Measurements from ENCODE around the gene TRIM46. TPM values are rescaled to one million over a fixed set of nuclear protein-coding genes. Genes with fewer than 3 reads are reported as not detected.
A peak's percentile ranks its signal among the peaks of the same experiment; 100 is the strongest.

Gene TRIM46
- total and polyA plus RNA-seq, 9 of the 15 experiments (the other 6 are each of a cell fraction or from before 2014, with no cell fraction given): 0.05 to 0.60 (median 0.16) TPM; not detected in 3

DNA sequence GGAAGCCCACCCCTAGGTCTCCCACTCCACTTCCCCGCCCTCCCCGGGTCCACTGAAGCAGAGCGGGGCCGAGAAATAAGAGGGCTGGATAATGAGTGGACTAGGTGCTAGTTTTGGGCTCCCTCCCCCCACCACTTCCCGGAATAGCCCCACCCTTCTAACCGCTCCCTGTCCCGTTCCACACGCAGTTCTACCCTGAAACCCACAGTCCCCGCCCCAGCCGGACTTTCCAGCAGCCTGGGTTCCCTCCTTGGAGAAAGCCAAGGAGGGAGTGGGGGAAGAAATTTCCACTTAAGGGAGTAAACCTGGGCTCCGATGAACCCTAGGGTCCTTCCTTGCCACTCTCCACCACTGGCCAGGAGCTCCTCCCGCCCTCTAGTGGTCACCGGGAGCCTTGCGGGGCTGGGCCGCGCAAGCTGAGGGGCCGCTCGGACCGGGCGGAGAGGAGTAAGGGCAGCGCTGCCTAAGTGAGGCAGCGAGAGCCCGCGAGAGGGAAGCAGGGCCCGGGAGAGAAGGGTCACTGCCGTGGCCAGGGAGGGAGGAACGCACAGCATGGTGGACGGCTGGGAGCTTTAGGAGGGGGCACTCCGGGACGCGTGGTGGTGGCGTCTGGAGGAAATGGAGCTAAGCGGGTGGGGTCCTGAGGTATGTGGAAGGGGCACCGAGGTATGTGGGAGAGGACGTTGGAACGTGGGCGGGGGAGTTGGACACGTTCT lies 19.8 kb downstream of the TRIM46 start (continued):
- TF ChIP-seq, protein P1, sequence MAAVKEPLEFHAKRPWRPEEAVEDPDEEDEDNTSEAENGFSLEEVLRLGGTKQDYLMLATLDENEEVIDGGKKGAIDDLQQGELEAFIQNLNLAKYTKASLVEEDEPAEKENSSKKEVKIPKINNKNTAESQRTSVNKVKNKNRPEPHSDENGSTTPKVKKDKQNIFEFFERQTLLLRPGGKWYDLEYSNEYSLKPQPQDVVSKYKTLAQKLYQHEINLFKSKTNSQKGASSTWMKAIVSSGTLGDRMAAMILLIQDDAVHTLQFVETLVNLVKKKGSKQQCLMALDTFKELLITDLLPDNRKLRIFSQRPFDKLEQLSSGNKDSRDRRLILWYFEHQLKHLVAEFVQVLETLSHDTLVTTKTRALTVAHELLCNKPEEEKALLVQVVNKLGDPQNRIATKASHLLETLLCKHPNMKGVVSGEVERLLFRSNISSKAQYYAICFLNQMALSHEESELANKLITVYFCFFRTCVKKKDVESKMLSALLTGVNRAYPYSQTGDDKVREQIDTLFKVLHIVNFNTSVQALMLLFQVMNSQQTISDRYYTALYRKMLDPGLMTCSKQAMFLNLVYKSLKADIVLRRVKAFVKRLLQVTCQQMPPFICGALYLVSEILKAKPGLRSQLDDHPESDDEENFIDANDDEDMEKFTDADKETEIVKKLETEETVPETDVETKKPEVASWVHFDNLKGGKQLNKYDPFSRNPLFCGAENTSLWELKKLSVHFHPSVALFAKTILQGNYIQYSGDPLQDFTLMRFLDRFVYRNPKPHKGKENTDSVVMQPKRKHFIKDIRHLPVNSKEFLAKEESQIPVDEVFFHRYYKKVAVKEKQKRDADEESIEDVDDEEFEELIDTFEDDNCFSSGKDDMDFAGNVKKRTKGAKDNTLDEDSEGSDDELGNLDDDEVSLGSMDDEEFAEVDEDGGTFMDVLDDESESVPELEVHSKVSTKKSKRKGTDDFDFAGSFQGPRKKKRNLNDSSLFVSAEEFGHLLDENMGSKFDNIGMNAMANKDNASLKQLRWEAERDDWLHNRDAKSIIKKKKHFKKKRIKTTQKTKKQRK (IDR thresholded peaks at IDR 0.05; ENCODE audit: borderline replicate concordance, low read depth, low read length): no peak
- TF ChIP-seq ZNF239 (CRISPR knock-in tag; IDR thresholded peaks at IDR 0.05) (no peak), TCF3 (CRISPR knock-in tag; IDR thresholded peaks at IDR 0.05) (peak; percentile 34), ZFP36 (IDR thresholded peaks at IDR 0.05; ENCODE audit: low read depth, low read length, partially characterized antibody) (no peak), SRF (CRISPR knock-in tag; IDR thresholded peaks at IDR 0.05) (peak in 1 of 2 experiments; percentile 85; a peak in 2 of 4 replicates), ZNF253 (CRISPR knock-in tag; conservative IDR thresholded peaks at IDR 0.05) (no peak), HLTF (IDR thresholded peaks at IDR 0.05) (no peak), ILF3 (IDR thresholded peaks at IDR 0.05; ENCODE audit: borderline replicate concordance) (no peak; the same call in 1 of the 2 replicates), GABPB2 (CRISPR knock-in tag; conservative IDR thresholded peaks at IDR 0.05) (no peak), BRD4 (IDR thresholded peaks at IDR 0.05) (peak; percentile 60; the same call in 1 of the 2 replicates), CBFA2T2 (conservative IDR thresholded peaks at IDR 0.05) (no peak), ZNF347 (CRISPR knock-in tag; IDR thresholded peaks at IDR 0.05; ENCODE audit: low read depth) (no peak), KLF10 (CRISPR knock-in tag; IDR thresholded peaks at IDR 0.05) (no peak), RBM14 (IDR thresholded peaks at IDR 0.05; ENCODE audit: borderline replicate concordance, insufficient read depth, low read depth, low read length) (0 out of 2 replicates have a peak, but pooled peaks have one; percentile 88), POLR3A (IDR thresholded peaks at IDR 0.05; ENCODE audit: borderline replicate concordance, extremely low read depth, insufficient read depth, insufficient read length) (no peak), MCM7 (IDR thresholded peaks at IDR 0.05) (no peak), NR2C1 (IDR thresholded peaks at IDR 0.05) (no peak), NR2C1 (tag; IDR thresholded peaks at IDR 0.05) (0 out of 2 replicates have a peak, but pooled peaks have one; percentile 17), TAL1 (IDR thresholded peaks at IDR 0.05) (no peak)
- TF ChIP-seq, protein P2, sequence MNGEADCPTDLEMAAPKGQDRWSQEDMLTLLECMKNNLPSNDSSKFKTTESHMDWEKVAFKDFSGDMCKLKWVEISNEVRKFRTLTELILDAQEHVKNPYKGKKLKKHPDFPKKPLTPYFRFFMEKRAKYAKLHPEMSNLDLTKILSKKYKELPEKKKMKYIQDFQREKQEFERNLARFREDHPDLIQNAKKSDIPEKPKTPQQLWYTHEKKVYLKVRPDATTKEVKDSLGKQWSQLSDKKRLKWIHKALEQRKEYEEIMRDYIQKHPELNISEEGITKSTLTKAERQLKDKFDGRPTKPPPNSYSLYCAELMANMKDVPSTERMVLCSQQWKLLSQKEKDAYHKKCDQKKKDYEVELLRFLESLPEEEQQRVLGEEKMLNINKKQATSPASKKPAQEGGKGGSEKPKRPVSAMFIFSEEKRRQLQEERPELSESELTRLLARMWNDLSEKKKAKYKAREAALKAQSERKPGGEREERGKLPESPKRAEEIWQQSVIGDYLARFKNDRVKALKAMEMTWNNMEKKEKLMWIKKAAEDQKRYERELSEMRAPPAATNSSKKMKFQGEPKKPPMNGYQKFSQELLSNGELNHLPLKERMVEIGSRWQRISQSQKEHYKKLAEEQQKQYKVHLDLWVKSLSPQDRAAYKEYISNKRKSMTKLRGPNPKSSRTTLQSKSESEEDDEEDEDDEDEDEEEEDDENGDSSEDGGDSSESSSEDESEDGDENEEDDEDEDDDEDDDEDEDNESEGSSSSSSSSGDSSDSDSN (IDR thresholded peaks at IDR 0.05; ENCODE audit: borderline replicate concordance in 1 of 2, low read depth in 2 of 2, low read length in 2 of 2): peak; percentile 77 to 97; a peak in 3 of 4 replicates
- TF ChIP-seq, protein P3, sequence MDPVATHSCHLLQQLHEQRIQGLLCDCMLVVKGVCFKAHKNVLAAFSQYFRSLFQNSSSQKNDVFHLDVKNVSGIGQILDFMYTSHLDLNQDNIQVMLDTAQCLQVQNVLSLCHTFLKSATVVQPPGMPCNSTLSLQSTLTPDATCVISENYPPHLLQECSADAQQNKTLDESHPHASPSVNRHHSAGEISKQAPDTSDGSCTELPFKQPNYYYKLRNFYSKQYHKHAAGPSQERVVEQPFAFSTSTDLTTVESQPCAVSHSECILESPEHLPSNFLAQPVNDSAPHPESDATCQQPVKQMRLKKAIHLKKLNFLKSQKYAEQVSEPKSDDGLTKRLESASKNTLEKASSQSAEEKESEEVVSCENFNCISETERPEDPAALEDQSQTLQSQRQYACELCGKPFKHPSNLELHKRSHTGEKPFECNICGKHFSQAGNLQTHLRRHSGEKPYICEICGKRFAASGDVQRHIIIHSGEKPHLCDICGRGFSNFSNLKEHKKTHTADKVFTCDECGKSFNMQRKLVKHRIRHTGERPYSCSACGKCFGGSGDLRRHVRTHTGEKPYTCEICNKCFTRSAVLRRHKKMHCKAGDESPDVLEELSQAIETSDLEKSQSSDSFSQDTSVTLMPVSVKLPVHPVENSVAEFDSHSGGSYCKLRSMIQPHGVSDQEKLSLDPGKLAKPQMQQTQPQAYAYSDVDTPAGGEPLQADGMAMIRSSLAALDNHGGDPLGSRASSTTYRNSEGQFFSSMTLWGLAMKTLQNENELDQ (CRISPR knock-in tag; IDR thresholded peaks at IDR 0.05; ENCODE audit: borderline replicate concordance): no peak
